A673 (cell line): ENCODE data around the gene TRIM61. TPM values are rescaled to one million over a fixed set of nuclear protein-coding genes. Genes with fewer than 3 reads are reported as not detected.
"Not testable (repeated sequence)": the region's sequence is repeated elsewhere in the genome, so short reads cannot be mapped to it uniquely, and the experiment has no call there.

Experiments used
- BruUV-seq: library from RNA; stranded (reverse); fragments of 400-500 nt; replicated peaks from 2 replicates; lab custom pipeline; 2021; lab: Mats Ljungman, UMichigan
- CTCF ChIA-PET: fragments of 300-600 bp; sonication (Branson Sonifier 250); formaldehyde crosslinking; loops from one replicate; lab custom pipeline; 2022; ENCODE audit warnings: antibody characterized with exemption; lab: Charles Lee
- POLR2A ChIA-PET: fragments of 300-600 bp; sonication (Branson Sonifier 250); formaldehyde crosslinking; loops from one replicate; lab custom pipeline; 2022; ENCODE audit warnings: antibody characterized with exemption; ENCODE audit not compliant: low non-redundant PET; lab: Charles Lee
- DNase-seq: peaks from one replicate; pipeline ENCODE4 v3.0.0-alpha.2; 2015; ENCODE audit warnings: low spot score
- H3K27ac ChIP-seq: fragments of 200-600 bp; sonication (generic); 2 replicates; pipeline ENCODE4 v1.5.1; 2016; ENCODE audit warnings: mixed run types, low read depth, mild to moderate bottlenecking, mixed read lengths, antibody characterized with exemption, low read length; ENCODE audit not compliant: poor library complexity, severe bottlenecking
- H3K27me3 ChIP-seq: fragments of 200-600 bp; sonication (generic); replicated peaks from 2 replicates; pipeline ENCODE4 v1.6.1; 2017; ENCODE audit warnings: mixed run types, low read depth, mild to moderate bottlenecking, mixed read lengths, antibody characterized with exemption, low read length; ENCODE audit not compliant: insufficient read depth, poor library complexity
- H3K36me3 ChIP-seq: fragments of 200-600 bp; sonication (generic); 2 replicates; pipeline ENCODE4 v1.6.1; 2016; ENCODE audit warnings: mixed run types, mild to moderate bottlenecking, mixed read lengths, antibody characterized with exemption, low read length; ENCODE audit not compliant: insufficient read depth, poor library complexity, severe bottlenecking
- H3K4me1 ChIP-seq: fragments of 200-600 bp; sonication (generic); 2 replicates; pipeline ENCODE4 v1.6.1; 2017; ENCODE audit warnings: mixed run types, mild to moderate bottlenecking, mixed read lengths, antibody characterized with exemption, low read length; ENCODE audit not compliant: insufficient read depth, poor library complexity, severe bottlenecking
- H3K4me3 ChIP-seq: fragments of 200-600 bp; sonication (generic); 2 replicates; pipeline ENCODE4 v1.5.1; 2016; ENCODE audit warnings: low read depth, mixed run types, mild to moderate bottlenecking, mixed read lengths, low read length; ENCODE audit not compliant: poor library complexity, severe bottlenecking
- H3K9me3 ChIP-seq: fragments of 200-600 bp; sonication (generic); 2 replicates; pipeline ENCODE4 v1.6.1; 2016; ENCODE audit warnings: mixed run types, low read depth, mild to moderate bottlenecking, mixed read lengths, antibody characterized with exemption, low read length; ENCODE audit not compliant: poor library complexity, severe bottlenecking
- CTCF ChIP-seq: fragments of 300-800, 200-600 bp; sonication (generic); conservative IDR thresholded peaks from 2 replicates; pipeline ENCODE4 v1.5.1; 2017; ENCODE audit warnings: low read depth, mild to moderate bottlenecking, antibody characterized with exemption, low read length, moderate library complexity, mixed read lengths
- EZH2 ChIP-seq: fragments of 200-600 bp; sonication (generic); IDR thresholded peaks from 2 replicates; pipeline ENCODE4 v1.6.1; 2017; ENCODE audit warnings: borderline replicate concordance, low read depth, mild to moderate bottlenecking, mixed read lengths, antibody characterized with exemption, low read length; ENCODE audit not compliant: poor library complexity, severe bottlenecking
- intact Hi-C: fragments of 100-400 bp; cut with micrococcal nuclease; formaldehyde crosslinking; loops from one replicate; pipeline ENCODE4 v1.10.0; 2022; ENCODE audit not compliant: unreplicated experiment
- total RNA-seq: library from RNA; stranded (reverse); gene quantifications from 2 replicates; pipeline ENCODE4 v1.2.3, GENCODE V29; 2021

Gene TRIM61
- total RNA-seq, 1 experiment from 2014 or later: 4.1 TPM

GRCh38 chr4:165006456-165006855, 29.0 kb upstream of the TRIM61 start:
- Histone ChIP-seq H3K4me3 (no peak overlapping the region), H3K27ac (no peak overlapping the region), H3K9me3 (no peaks in the 10 kb centered on the region), H3K27me3 (no peaks in the 10 kb centered on the region), H3K36me3 (no peaks in the 10 kb centered on the region), H3K4me1 (no peaks in the 10 kb centered on the region)
- BruUV-seq: no TSS peak
- intact Hi-C loops: no loop called here
- CTCF ChIA-PET: no interaction called here
- POLR2A ChIA-PET: no interaction called here
- no peak for DNase-seq
- TF ChIP-seq EZH2 (no peak), CTCF (no peak)

GRCh38 chr4:165005352-165005925, 28.0 kb upstream of the TRIM61 start:
- Histone ChIP-seq H3K27me3 (no peaks in the 10 kb centered on the region), H3K36me3 (no peaks in the 10 kb centered on the region), H3K27ac (no peak overlapping the region), H3K4me3 (no peak overlapping the region), H3K4me1 (no peaks in the 10 kb centered on the region), H3K9me3 (no peaks in the 10 kb centered on the region)
- CTCF ChIA-PET: no interaction called here
- TF ChIP-seq CTCF (no peak), EZH2 (no peak)
- POLR2A ChIA-PET: no interaction called here
- no peak for DNase-seq
- no TSS peak for BruUV-seq
- intact Hi-C loops: no loop called here

- intact Hi-C loops, H3K27ac ChIP-seq, H3K9me3 ChIP-seq, H3K4me1 ChIP-seq, CTCF ChIA-PET, POLR2A ChIA-PET, H3K4me3 ChIP-seq, BruUV-seq, DNase-seq, H3K27me3 ChIP-seq, H3K36me3 ChIP-seq: not testable (repeated sequence)
These were observed 24.5 kb upstream of the TRIM61 start for GRCh38 chr4:165001957-165002356.

- DNase-seq, CTCF ChIA-PET, H3K36me3 ChIP-seq, intact Hi-C loops, H3K27me3 ChIP-seq, H3K9me3 ChIP-seq, H3K4me1 ChIP-seq, H3K4me3 ChIP-seq, BruUV-seq, POLR2A ChIA-PET, H3K27ac ChIP-seq: not testable (repeated sequence)
These were observed 21.1 kb upstream of the TRIM61 start for GRCh38 chr4:164998526-164999080.
